Right lobe of liver (tissue), 4 donors: ENCODE measurements around the gene PLCE1.

Experiments
- POLR2A ChIP-seq: fragments of 450-650 bp; IDR thresholded peaks from one replicate; pipeline ENCODE4 v1.6.1; 2017; ENCODE audit warnings: antibody characterized with exemption, mild to moderate bottlenecking
- TF ChIP-seq, protein P1 (sequence below), 4 donors: fragments of 200-600 bp in 3 of 4; fragments of 450-650 bp in 1 of 4; IDR thresholded peaks; one replicate each; pipeline versions ENCODE4 v1.5.1 to v1.8.0; 2016 to 2022; ENCODE audit warnings: antibody characterized with exemption in 4 of 4, mild to moderate bottlenecking in 2 of 4
- donor health status: DM: no; HTN: no; CAD: no.
- donor health status: DM: no; HTN: no; CAD: no.
- donor health status: DM: no; HTN: yes; CAD: no.

DNA sequence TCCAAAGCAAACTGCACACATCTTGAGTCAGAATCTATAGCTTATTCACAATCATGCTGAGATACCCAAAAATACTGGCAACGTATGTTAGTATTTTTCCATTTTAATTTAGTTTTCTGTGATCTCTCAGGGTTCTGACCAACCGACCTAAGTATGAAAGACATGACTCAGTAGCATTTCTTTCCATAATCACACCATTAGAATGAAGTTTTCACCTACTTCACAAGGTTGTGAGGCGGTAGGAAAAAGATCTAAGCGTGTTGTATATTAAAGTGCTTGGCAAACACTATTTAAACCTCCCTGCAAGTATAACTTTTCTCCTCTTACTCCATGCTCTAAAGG, 49.1 kb downstream of the PLCE1 start:
- TF ChIP-seq, protein P1, sequence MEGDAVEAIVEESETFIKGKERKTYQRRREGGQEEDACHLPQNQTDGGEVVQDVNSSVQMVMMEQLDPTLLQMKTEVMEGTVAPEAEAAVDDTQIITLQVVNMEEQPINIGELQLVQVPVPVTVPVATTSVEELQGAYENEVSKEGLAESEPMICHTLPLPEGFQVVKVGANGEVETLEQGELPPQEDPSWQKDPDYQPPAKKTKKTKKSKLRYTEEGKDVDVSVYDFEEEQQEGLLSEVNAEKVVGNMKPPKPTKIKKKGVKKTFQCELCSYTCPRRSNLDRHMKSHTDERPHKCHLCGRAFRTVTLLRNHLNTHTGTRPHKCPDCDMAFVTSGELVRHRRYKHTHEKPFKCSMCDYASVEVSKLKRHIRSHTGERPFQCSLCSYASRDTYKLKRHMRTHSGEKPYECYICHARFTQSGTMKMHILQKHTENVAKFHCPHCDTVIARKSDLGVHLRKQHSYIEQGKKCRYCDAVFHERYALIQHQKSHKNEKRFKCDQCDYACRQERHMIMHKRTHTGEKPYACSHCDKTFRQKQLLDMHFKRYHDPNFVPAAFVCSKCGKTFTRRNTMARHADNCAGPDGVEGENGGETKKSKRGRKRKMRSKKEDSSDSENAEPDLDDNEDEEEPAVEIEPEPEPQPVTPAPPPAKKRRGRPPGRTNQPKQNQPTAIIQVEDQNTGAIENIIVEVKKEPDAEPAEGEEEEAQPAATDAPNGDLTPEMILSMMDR (IDR thresholded peaks at IDR 0.05), result no peak
- TF ChIP-seq POLR2A, result no peak
